Stomach (tissue), 9 donors: Measurements from ENCODE around the gene LMAN1L. TPM values are rescaled to one million over a fixed set of nuclear protein-coding genes. Genes with fewer than 3 reads are reported as not detected.
A peak's percentile ranks its signal among the peaks of the same experiment; 100 is the strongest.

ENCODE experiments used
- DNase-seq, 2 donors: peaks; one replicate each; pipeline versions ENCODE4 v3.0.0 to v3.0.0-alpha.2; 2013 to 2019
- H3K27ac ChIP-seq, 5 donors: fragments of 200-600 bp in 4 of 5; sonication (generic) in 4 of 5; one replicate each; pipeline ENCODE4 v1.5.1; 2013 to 2019; ENCODE audit warnings: mild to moderate bottlenecking in 1 of 5, moderate library complexity in 1 of 5
- H3K27me3 ChIP-seq, 3 donors: fragments of 200-600 bp; sonication (generic); one replicate each; pipeline ENCODE4 v1.5.1; 2017 to 2019; ENCODE audit warnings: mixed run types in 1 of 3
- H3K36me3 ChIP-seq, 4 donors: fragments of 200-600 bp; sonication (generic); 1 replicate in 3 of 4; 2 replicates in 1 of 4; pipeline ENCODE4 v1.5.1; 2016 to 2019
- H3K4me1 ChIP-seq, 4 donors: fragments of 200-600 bp; sonication (generic); one replicate each; pipeline ENCODE4 v1.5.1; 2016 to 2019
- H3K4me3 ChIP-seq, 4 donors: fragments of 200-600 bp; sonication (generic) in 3 of 4; one replicate each; pipeline ENCODE4 v1.5.1; 2016 to 2019; ENCODE audit warnings: mild to moderate bottlenecking in 1 of 4
- H3K9me3 ChIP-seq, 4 donors: fragments of 200-600 bp; sonication (generic); one replicate each; pipeline ENCODE4 v1.5.1; 2016 to 2019
- CTCF ChIP-seq, 7 experiments: fragments of 450-650 bp in 4 of 7; fragments of 200-600 bp in 3 of 7; sonication (generic) in 3 of 7; IDR thresholded peaks; one replicate each; pipeline ENCODE4 v1.5.1; 2016 to 2019; ENCODE audit warnings: antibody characterized with exemption in 7 of 7, control low read depth in 2 of 7, mild to moderate bottlenecking in 1 of 7
- EP300 ChIP-seq: sonication (generic); formaldehyde crosslinking; IDR thresholded peaks from one replicate; pipeline ENCODE4 v1.6.1; 2017; ENCODE audit warnings: antibody characterized with exemption
- POLR2A ChIP-seq, 4 donors: fragments of 450-650 bp; IDR thresholded peaks; one replicate each; pipeline ENCODE4 v1.6.1; 2016; ENCODE audit warnings: antibody characterized with exemption in 4 of 4, control low read depth in 2 of 4, mild to moderate bottlenecking in 1 of 4, moderate library complexity in 1 of 4
- POLR2AphosphoS5 ChIP-seq, 3 donors: sonication (generic); formaldehyde crosslinking; IDR thresholded peaks; one replicate each; pipeline ENCODE4 v1.6.1; 2016; ENCODE audit warnings: antibody characterized with exemption in 3 of 3
- WGBS, 5 donors: extraction: QIAGEN DNeasy Blood & Tissue Kit in 3 of 5; methylation state at CpG; one replicate each; pipeline versions ENCODE4 v1.1.5 to v1.1.7; 2013 to 2018; 5-methylcytosine and 5-hydroxymethylcytosine counted together
- intact Hi-C: fragments of 100-400 bp; cut with DNase I; formaldehyde crosslinking; loops from one replicate; pipeline ENCODE4 v1.15.1; 2023; ENCODE audit warnings: low total_unique reads
- polyA plus RNA-seq, 3 donors: library from polyadenylated mRNA; stranded (reverse); fragments of 200-250 nt; gene quantifications; one replicate each; pipeline ENCODE4 v1.2.3, GENCODE V29; 2013
- total RNA-seq, 5 donors: library from RNA; depleted of rRNA; stranded (reverse); fragments of >200 nt; gene quantifications; one replicate each; pipeline versions ENCODE4 v1.1.0 to v1.2.3, GENCODE V29; 2014 to 2016
- donor health status: healthy with polysubstance abuse.
- donor health status: Bipolar disorder and iron deficiency.
- donor health status: healthy.

Gene LMAN1L
- total and polyA plus RNA-seq, 8 donors = 5.9 to 83.5 TPM; not detected in 6

- Histone ChIP-seq H3K4me1 (peaks cover 51 to 74% (median 60%) of the 10 kb centered on the region in 4 donors), H3K36me3 (peaks cover 0 to 13% (median 6%) of the 10 kb centered on the region in 4 donors), H3K27me3 (no peaks in the 10 kb centered on the region), H3K27ac (peak overlapping the region in 1 of 5 donors; percentile 26), H3K4me3 (no peak overlapping the region), H3K9me3 (no peaks in the 10 kb centered on the region)
- intact Hi-C loops = no loop called here
- TF ChIP-seq CTCF (IDR thresholded peaks at IDR 0.05) (no peak), POLR2A (IDR thresholded peaks at IDR 0.05) (no peak), POLR2AphosphoS5 (IDR thresholded peaks at IDR 0.05) (no peak)
- DNase-seq = no peak
- 82 to 89% (median 87%) methylated on average over 6 of the region's 6 CpGs for WGBS, 5 donors
Observed at GRCh38 chr15:74864296-74864695, 51.7 kb downstream of the LMAN1L start.

GRCh38 chr15:74865316-74865715, 52.7 kb downstream of the LMAN1L start:
- TF ChIP-seq POLR2AphosphoS5 (IDR thresholded peaks at IDR 0.05) (no peak), EP300 (no peak), POLR2A (IDR thresholded peaks at IDR 0.05) (no peak), CTCF (IDR thresholded peaks at IDR 0.05) (no peak)
- H3K27ac ChIP-seq = peak overlapping the region in 2 of 5 donors; percentile 10 to 18
- no peaks in the 10 kb centered on the region for H3K27me3 ChIP-seq
- H3K4me3 ChIP-seq = no peak overlapping the region
- intact Hi-C loops = no loop called here
- H3K4me1 ChIP-seq = peaks cover 53 to 74% (median 61%) of the 10 kb centered on the region in 4 donors
- no peaks in the 10 kb centered on the region for H3K9me3 ChIP-seq
- 46 to 80% (median 61%) methylated on average over 2 of the region's 2 CpGs for WGBS, 5 donors
- DNase-seq = no peak
- H3K36me3 ChIP-seq = peaks cover 0 to 13% (median 6%) of the 10 kb centered on the region in 4 donors

GRCh38 chr15:74866090-74866489, 53.5 kb downstream of the LMAN1L start:
- no peaks in the 10 kb centered on the region for H3K27me3 ChIP-seq
- intact Hi-C loops = no loop called here
- no peak overlapping the region for H3K4me3 ChIP-seq
- H3K9me3 ChIP-seq = no peaks in the 10 kb centered on the region
- H3K27ac ChIP-seq = peak overlapping the region in 3 of 5 donors; percentile 26 to 95 (median 94)
- peaks cover 0 to 13% (median 6%) of the 10 kb centered on the region in 4 donors for H3K36me3 ChIP-seq
- 71 to 82% (median 73%) methylated on average over 6 of the region's 6 CpGs for WGBS, 5 donors
- peaks cover 60 to 81% (median 69%) of the 10 kb centered on the region in 4 donors for H3K4me1 ChIP-seq
- DNase-seq = no peak
- TF ChIP-seq CTCF (IDR thresholded peaks at IDR 0.05) = no peak
- no peak for TF ChIP-seq EP300
- TF ChIP-seq POLR2A (IDR thresholded peaks at IDR 0.05) = no peak
- TF ChIP-seq POLR2AphosphoS5 (IDR thresholded peaks at IDR 0.05) = peak in 1 of 3 donors; percentile 16

GRCh38 chr15:74867466-74868038, 54.9 kb downstream of the LMAN1L start:
- H3K9me3 ChIP-seq = no peaks in the 10 kb centered on the region
- 21 to 29% (median 24%) methylated on average over 1 of the region's 1 CpG for WGBS, 5 donors
- H3K27ac ChIP-seq = peak overlapping the region; percentile 68 to 95 (median 94)
- H3K36me3 ChIP-seq = peaks cover 0 to 13% (median 5%) of the 10 kb centered on the region in 4 donors
- peaks cover 75 to 96% (median 83%) of the 10 kb centered on the region in 4 donors for H3K4me1 ChIP-seq
- H3K4me3 ChIP-seq = no peak overlapping the region
- intact Hi-C loops = no loop called here
- DNase-seq = no peak
- H3K27me3 ChIP-seq = no peaks in the 10 kb centered on the region
- TF ChIP-seq CTCF (IDR thresholded peaks at IDR 0.05) (no peak), POLR2A (IDR thresholded peaks at IDR 0.05) (no peak), EP300 (no peak), POLR2AphosphoS5 (IDR thresholded peaks at IDR 0.05) (no peak)
